Thoracic aorta (tissue), 2 donors: Measurements from ENCODE around the gene BCL2L11. TPM values are rescaled to one million over a fixed set of nuclear protein-coding genes. Genes with fewer than 3 reads are reported as not detected.

Experiments used
- ATAC-seq: fragments of 150-250 bp; one replicate; pipeline ENCODE4 v1.8.0; 2017; ENCODE audit warnings: low read depth; ENCODE audit not compliant: insufficient number of reproducible peaks, low FRiP score
- DNase-seq: peaks from one replicate; pipeline ENCODE4 v3.0.0-alpha.2; 2020; ENCODE audit warnings: low spot score
- H3K27ac ChIP-seq, 2 donors: fragments of 200-600 bp; sonication (generic); 1 replicate in 1 of 2; 2 replicates in 1 of 2; pipeline ENCODE4 v1.5.1; 2016; ENCODE audit warnings: mild to moderate bottlenecking in 2 of 2, moderate library complexity in 2 of 2
- H3K27me3 ChIP-seq: fragments of 200-600 bp; sonication (generic); replicated peaks from 2 replicates; pipeline ENCODE4 v1.6.0; 2016; ENCODE audit warnings: mild to moderate bottlenecking; ENCODE audit not compliant: insufficient read depth
- H3K36me3 ChIP-seq: fragments of 200-600 bp; sonication (generic); one replicate; pipeline ENCODE4 v1.5.1; 2016
- H3K4me1 ChIP-seq, 2 donors: fragments of 200-600 bp; sonication (generic); 1 replicate in 1 of 2; 2 replicates in 1 of 2; pipeline versions ENCODE4 v1.5.1 to v1.6.0; 2016; ENCODE audit warnings: low read depth in 2 of 2, mild to moderate bottlenecking in 1 of 2; ENCODE audit not compliant: control insufficient read depth in 1 of 2
- H3K4me3 ChIP-seq: fragments of 200-600 bp; sonication (generic); 2 replicates; pipeline ENCODE4 v1.5.1; 2016; ENCODE audit warnings: mild to moderate bottlenecking
- H3K9me3 ChIP-seq: fragments of 200-600 bp; sonication (generic); 2 replicates; pipeline ENCODE4 v1.5.1; 2016
- total RNA-seq, 2 donors: library from RNA; depleted of rRNA; stranded (reverse); fragments of >200 nt; gene quantifications; one replicate each; pipeline versions ENCODE4 v1.1.0 to v1.2.3, GENCODE V29; 2016
- TF ChIP-seq, protein P1 (sequence below): fragments of 200-600 bp; sonication (generic); IDR thresholded peaks from one replicate; pipeline ENCODE4 v1.5.1; 2019; ENCODE audit warnings: antibody characterized with exemption

The BCL2L11 gene
- total RNA-seq, 2 donors from 2014 or later: 16.4 to 17.4 TPM

DNA sequence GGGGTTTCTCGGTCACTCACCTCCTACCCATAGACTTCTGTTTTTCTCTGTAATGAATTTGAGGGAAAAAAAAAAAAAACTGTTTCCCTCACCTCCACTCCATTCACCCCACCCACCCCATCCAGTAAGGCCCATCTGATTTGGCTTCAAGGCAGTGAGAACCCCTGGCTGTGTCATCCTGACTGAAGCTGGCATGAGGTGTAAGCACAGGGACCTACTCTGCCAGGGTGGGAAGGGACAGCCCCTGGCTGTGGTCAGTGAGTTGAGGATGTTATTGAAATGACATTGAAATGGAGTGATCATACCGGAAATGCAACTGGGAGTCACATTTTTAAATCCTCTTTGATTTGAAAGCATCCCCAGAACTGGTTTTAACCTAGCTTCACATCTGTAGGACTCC is 19.1 kb upstream of the BCL2L11 start:
- Histone ChIP-seq H3K27me3 (no peaks in the 10 kb centered on the region), H3K27ac (no peak overlapping the region), H3K36me3 (no peaks in the 10 kb centered on the region), H3K9me3 (no peaks in the 10 kb centered on the region), H3K4me1 (no peaks in the 10 kb centered on the region), H3K4me3 (no peak overlapping the region)
- no peak for ATAC-seq
- DNase-seq: no peak
- TF ChIP-seq, protein P1, sequence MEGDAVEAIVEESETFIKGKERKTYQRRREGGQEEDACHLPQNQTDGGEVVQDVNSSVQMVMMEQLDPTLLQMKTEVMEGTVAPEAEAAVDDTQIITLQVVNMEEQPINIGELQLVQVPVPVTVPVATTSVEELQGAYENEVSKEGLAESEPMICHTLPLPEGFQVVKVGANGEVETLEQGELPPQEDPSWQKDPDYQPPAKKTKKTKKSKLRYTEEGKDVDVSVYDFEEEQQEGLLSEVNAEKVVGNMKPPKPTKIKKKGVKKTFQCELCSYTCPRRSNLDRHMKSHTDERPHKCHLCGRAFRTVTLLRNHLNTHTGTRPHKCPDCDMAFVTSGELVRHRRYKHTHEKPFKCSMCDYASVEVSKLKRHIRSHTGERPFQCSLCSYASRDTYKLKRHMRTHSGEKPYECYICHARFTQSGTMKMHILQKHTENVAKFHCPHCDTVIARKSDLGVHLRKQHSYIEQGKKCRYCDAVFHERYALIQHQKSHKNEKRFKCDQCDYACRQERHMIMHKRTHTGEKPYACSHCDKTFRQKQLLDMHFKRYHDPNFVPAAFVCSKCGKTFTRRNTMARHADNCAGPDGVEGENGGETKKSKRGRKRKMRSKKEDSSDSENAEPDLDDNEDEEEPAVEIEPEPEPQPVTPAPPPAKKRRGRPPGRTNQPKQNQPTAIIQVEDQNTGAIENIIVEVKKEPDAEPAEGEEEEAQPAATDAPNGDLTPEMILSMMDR: no peak

- Histone ChIP-seq H3K9me3 (no peaks in the 10 kb centered on the region), H3K27me3 (no peaks in the 10 kb centered on the region), H3K36me3 (no peaks in the 10 kb centered on the region), H3K4me1 (no peaks in the 10 kb centered on the region), H3K4me3 (no peak overlapping the region), H3K27ac (no peak overlapping the region)
- TF ChIP-seq, protein P1: no peak
- ATAC-seq: no peak
- no peak for DNase-seq
These were observed 18.5 kb upstream of the BCL2L11 start for GRCh38 chr2:111102216-111102615.

GRCh38 chr2:111105926-111106325 is 14.8 kb upstream of the BCL2L11 start:
- H3K36me3 ChIP-seq: no peaks in the 10 kb centered on the region
- DNase-seq (no peak), ATAC-seq (no peak)
- H3K27me3 ChIP-seq: no peaks in the 10 kb centered on the region
- TF ChIP-seq, protein P1: no peak
- H3K4me1 ChIP-seq: no peaks in the 10 kb centered on the region
- H3K27ac ChIP-seq: no peak overlapping the region
- H3K9me3 ChIP-seq: no peaks in the 10 kb centered on the region
- H3K4me3 ChIP-seq: no peak overlapping the region

- H3K9me3 ChIP-seq: no peaks in the 10 kb centered on the region
- H3K27me3 ChIP-seq: no peaks in the 10 kb centered on the region
- DNase-seq: no peak
- no peak overlapping the region for H3K4me3 ChIP-seq
- TF ChIP-seq, protein P1: no peak
- H3K36me3 ChIP-seq: no peaks in the 10 kb centered on the region
- H3K4me1 ChIP-seq: no peaks in the 10 kb centered on the region
- no peak for ATAC-seq
- H3K27ac ChIP-seq: no peak overlapping the region
These were observed 14.0 kb upstream of the BCL2L11 start for GRCh38 chr2:111106706-111107105.

GRCh38 chr2:111108745-111109271 is 11.9 kb upstream of the BCL2L11 start:
- no peaks in the 10 kb centered on the region for H3K27me3 ChIP-seq
- DNase-seq (no peak), ATAC-seq (no peak)
- no peaks in the 10 kb centered on the region for H3K9me3 ChIP-seq
- H3K4me3 ChIP-seq: no peak overlapping the region
- H3K4me1 ChIP-seq: no peaks in the 10 kb centered on the region
- TF ChIP-seq, protein P1: no peak
- no peaks in the 10 kb centered on the region for H3K36me3 ChIP-seq
- no peak overlapping the region for H3K27ac ChIP-seq
